Fibroblast of lung (primary cell): ENCODE results near the gene KCTD5.

Source experiments
- CTCF ChIP-seq, 2 donors: IDR thresholded peaks in 1 of 2; conservative IDR thresholded peaks in 1 of 2; 1 replicate in 1 of 2; 2 replicates in 1 of 2; pipeline ENCODE4 v1.5.1; 2011 to 2012; ENCODE audit warnings: low read length in 2 of 2, control low read depth in 1 of 2, inconsistent platforms in 1 of 2, low read depth in 1 of 2, mild to moderate bottlenecking in 1 of 2
- EZH2 ChIP-seq: IDR thresholded peaks from 2 replicates; pipeline ENCODE4 v1.5.1; 2012; ENCODE audit warnings: low read length, control low read depth, mild to moderate bottlenecking; ENCODE audit errors: missing control alignments

- no peak for TF ChIP-seq CTCF (conservative IDR thresholded peaks at IDR 0.05 in 1 of 2, IDR thresholded peaks at IDR 0.05 in 1 of 2; ENCODE audit: low read depth in 1 of 2, low read length in 2 of 2)
- no peak for TF ChIP-seq EZH2
Observed at GRCh38 chr16:2741168-2741567, 58.8 kb downstream of the KCTD5 start.
